Measurements from ENCODE around the gene SERPINE1. TPM values are rescaled to one million over a fixed set of nuclear protein-coding genes. Genes with fewer than 3 reads are reported as not detected.

Gene SERPINE1
- total and polyA plus RNA-seq, 2 experiments from 2014 or later, result 0.97 to 1.2 TPM

DNA sequence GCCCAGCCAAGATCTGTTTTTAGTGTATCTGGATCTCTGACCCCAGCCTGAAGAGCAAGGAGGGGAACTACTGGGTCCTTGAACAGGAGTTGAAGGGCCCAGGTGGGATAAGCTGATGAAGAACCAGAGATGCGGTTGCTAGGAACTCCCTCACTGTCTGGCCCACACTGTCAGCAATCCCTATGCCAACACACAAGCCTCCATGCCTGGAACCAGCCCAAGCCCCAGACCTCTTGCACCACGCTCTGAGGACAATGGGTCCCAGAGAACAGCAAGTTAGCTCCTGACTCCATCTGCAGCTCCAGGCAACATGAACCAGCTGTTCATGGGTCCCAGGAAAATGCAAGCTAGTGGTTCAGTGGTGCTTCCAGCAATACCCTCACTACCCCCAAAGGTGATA lies 50.7 kb downstream of the SERPINE1 start:
- Histone ChIP-seq H3K4me1 (ENCODE audit: insufficient read depth) (peaks cover 9% of the 10 kb centered on the region; the same call in 1 of the 2 replicates), H3K4me2 (no peak overlapping the region), H3K4me3 (no peak overlapping the region), H3F3A (replicated peaks; ENCODE audit: low read depth) (peaks cover 14% of the 10 kb centered on the region), H3K36me3 (ENCODE audit: insufficient read depth) (no peaks in the 10 kb centered on the region; the same call in 1 of the 2 replicates), H4K20me1 (replicated peaks; ENCODE audit: insufficient read depth) (no peaks in the 10 kb centered on the region), H3K27ac (ENCODE audit: low read depth) (no peak overlapping the region), H3K9me2 (ENCODE audit: insufficient read depth) (no peaks in the 10 kb centered on the region), H3K79me2 (replicated peaks; ENCODE audit: insufficient read depth) (no peaks in the 10 kb centered on the region), H2AFZ (no peak overlapping the region), H3K27me3 (ENCODE audit: insufficient read depth) (peaks cover 90% of the 10 kb centered on the region)
- no peaks in the 10 kb centered on the region for H3K36me3 Mint-ChIP-seq (ENCODE audit: low read depth)
- TF ChIP-seq POLR2AphosphoS5 (IDR thresholded peaks at IDR 0.05; ENCODE audit: low read depth) (no peak), ZNF331 (CRISPR knock-in tag; IDR thresholded peaks at IDR 0.05; ENCODE audit: low read depth) (no peak), EZH2 (IDR thresholded peaks at IDR 0.05; ENCODE audit: low read depth, unreplicated experiment) (no peak), JUNB (IDR thresholded peaks at IDR 0.05; ENCODE audit: unreplicated experiment) (no peak), STAT1 (IDR thresholded peaks at IDR 0.05; ENCODE audit: unreplicated experiment) (no peak), CREB1 (CRISPR knock-in tag; IDR thresholded peaks at IDR 0.05; ENCODE audit: low read depth) (no peak), EZH2phosphoT487 (IDR thresholded peaks at IDR 0.05; ENCODE audit: unreplicated experiment) (no peak), NANOG (IDR thresholded peaks at IDR 0.05; ENCODE audit: borderline replicate concordance) (no peak), ZNF114 (CRISPR knock-in tag; IDR thresholded peaks at IDR 0.05) (no peak)
- TF ChIP-seq, protein P1, sequence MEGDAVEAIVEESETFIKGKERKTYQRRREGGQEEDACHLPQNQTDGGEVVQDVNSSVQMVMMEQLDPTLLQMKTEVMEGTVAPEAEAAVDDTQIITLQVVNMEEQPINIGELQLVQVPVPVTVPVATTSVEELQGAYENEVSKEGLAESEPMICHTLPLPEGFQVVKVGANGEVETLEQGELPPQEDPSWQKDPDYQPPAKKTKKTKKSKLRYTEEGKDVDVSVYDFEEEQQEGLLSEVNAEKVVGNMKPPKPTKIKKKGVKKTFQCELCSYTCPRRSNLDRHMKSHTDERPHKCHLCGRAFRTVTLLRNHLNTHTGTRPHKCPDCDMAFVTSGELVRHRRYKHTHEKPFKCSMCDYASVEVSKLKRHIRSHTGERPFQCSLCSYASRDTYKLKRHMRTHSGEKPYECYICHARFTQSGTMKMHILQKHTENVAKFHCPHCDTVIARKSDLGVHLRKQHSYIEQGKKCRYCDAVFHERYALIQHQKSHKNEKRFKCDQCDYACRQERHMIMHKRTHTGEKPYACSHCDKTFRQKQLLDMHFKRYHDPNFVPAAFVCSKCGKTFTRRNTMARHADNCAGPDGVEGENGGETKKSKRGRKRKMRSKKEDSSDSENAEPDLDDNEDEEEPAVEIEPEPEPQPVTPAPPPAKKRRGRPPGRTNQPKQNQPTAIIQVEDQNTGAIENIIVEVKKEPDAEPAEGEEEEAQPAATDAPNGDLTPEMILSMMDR (conservative IDR thresholded peaks at IDR 0.05; ENCODE audit: low read depth in 2 of 2), result no peak
- TF ChIP-seq, protein P2, sequence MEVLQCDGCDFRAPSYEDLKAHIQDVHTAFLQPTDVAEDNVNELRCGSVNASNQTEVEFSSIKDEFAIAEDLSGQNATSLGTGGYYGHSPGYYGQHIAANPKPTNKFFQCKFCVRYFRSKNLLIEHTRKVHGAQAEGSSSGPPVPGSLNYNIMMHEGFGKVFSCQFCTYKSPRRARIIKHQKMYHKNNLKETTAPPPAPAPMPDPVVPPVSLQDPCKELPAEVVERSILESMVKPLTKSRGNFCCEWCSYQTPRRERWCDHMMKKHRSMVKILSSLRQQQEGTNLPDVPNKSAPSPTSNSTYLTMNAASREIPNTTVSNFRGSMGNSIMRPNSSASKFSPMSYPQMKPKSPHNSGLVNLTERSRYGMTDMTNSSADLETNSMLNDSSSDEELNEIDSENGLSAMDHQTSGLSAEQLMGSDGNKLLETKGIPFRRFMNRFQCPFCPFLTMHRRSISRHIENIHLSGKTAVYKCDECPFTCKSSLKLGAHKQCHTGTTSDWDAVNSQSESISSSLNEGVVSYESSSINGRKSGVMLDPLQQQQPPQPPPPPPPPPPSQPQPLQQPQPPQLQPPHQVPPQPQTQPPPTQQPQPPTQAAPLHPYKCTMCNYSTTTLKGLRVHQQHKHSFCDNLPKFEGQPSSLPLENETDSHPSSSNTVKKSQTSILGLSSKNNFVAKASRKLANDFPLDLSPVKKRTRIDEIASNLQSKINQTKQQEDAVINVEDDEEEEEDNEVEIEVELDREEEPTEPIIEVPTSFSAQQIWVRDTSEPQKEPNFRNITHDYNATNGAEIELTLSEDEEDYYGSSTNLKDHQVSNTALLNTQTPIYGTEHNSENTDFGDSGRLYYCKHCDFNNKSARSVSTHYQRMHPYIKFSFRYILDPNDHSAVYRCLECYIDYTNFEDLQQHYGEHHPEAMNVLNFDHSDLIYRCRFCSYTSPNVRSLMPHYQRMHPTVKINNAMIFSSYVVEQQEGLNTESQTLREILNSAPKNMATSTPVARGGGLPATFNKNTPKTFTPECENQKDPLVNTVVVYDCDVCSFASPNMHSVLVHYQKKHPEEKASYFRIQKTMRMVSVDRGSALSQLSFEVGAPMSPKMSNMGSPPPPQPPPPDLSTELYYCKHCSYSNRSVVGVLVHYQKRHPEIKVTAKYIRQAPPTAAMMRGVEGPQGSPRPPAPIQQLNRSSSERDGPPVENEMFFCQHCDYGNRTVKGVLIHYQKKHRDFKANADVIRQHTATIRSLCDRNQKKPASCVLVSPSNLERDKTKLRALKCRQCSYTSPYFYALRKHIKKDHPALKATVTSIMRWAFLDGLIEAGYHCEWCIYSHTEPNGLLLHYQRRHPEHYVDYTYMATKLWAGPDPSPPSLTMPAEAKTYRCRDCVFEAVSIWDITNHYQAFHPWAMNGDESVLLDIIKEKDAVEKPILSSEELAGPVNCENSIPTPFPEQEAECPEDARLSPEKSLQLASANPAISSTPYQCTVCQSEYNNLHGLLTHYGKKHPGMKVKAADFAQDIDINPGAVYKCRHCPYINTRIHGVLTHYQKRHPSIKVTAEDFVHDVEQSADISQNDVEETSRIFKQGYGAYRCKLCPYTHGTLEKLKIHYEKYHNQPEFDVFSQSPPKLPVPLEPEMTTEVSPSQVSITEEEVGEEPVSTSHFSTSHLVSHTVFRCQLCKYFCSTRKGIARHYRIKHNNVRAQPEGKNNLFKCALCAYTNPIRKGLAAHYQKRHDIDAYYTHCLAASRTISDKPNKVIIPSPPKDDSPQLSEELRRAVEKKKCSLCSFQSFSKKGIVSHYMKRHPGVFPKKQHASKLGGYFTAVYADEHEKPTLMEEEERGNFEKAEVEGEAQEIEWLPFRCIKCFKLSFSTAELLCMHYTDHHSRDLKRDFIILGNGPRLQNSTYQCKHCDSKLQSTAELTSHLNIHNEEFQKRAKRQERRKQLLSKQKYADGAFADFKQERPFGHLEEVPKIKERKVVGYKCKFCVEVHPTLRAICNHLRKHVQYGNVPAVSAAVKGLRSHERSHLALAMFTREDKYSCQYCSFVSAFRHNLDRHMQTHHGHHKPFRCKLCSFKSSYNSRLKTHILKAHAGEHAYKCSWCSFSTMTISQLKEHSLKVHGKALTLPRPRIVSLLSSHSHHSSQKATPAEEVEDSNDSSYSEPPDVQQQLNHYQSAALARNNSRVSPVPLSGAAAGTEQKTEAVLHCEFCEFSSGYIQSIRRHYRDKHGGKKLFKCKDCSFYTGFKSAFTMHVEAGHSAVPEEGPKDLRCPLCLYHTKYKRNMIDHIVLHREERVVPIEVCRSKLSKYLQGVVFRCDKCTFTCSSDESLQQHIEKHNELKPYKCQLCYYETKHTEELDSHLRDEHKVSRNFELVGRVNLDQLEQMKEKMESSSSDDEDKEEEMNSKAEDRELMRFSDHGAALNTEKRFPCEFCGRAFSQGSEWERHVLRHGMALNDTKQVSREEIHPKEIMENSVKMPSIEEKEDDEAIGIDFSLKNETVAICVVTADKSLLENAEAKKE (CRISPR knock-in tag; IDR thresholded peaks at IDR 0.05), result no peak
- TF ChIP-seq, protein P3, sequence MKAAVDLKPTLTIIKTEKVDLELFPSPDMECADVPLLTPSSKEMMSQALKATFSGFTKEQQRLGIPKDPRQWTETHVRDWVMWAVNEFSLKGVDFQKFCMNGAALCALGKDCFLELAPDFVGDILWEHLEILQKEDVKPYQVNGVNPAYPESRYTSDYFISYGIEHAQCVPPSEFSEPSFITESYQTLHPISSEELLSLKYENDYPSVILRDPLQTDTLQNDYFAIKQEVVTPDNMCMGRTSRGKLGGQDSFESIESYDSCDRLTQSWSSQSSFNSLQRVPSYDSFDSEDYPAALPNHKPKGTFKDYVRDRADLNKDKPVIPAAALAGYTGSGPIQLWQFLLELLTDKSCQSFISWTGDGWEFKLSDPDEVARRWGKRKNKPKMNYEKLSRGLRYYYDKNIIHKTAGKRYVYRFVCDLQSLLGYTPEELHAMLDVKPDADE (IDR thresholded peaks at IDR 0.05), result no peak
- TF ChIP-seq, protein P4, sequence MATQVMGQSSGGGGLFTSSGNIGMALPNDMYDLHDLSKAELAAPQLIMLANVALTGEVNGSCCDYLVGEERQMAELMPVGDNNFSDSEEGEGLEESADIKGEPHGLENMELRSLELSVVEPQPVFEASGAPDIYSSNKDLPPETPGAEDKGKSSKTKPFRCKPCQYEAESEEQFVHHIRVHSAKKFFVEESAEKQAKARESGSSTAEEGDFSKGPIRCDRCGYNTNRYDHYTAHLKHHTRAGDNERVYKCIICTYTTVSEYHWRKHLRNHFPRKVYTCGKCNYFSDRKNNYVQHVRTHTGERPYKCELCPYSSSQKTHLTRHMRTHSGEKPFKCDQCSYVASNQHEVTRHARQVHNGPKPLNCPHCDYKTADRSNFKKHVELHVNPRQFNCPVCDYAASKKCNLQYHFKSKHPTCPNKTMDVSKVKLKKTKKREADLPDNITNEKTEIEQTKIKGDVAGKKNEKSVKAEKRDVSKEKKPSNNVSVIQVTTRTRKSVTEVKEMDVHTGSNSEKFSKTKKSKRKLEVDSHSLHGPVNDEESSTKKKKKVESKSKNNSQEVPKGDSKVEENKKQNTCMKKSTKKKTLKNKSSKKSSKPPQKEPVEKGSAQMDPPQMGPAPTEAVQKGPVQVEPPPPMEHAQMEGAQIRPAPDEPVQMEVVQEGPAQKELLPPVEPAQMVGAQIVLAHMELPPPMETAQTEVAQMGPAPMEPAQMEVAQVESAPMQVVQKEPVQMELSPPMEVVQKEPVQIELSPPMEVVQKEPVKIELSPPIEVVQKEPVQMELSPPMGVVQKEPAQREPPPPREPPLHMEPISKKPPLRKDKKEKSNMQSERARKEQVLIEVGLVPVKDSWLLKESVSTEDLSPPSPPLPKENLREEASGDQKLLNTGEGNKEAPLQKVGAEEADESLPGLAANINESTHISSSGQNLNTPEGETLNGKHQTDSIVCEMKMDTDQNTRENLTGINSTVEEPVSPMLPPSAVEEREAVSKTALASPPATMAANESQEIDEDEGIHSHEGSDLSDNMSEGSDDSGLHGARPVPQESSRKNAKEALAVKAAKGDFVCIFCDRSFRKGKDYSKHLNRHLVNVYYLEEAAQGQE (IDR thresholded peaks at IDR 0.05; ENCODE audit: unreplicated experiment), result no peak
- ATAC-seq (no peak), DNase-seq (ENCODE audit: low spot score) (no peak)
- H3K27me3 Mint-ChIP-seq (ENCODE audit: insufficient read depth, low read depth, poor library complexity), result peaks cover 83% of the 10 kb centered on the region
- H3K4me1 Mint-ChIP-seq, result peaks cover 25% of the 10 kb centered on the region
- H3K27ac Mint-ChIP-seq, result no peak overlapping the region
- no peak overlapping the region for H3K4me3 Mint-ChIP-seq
- H3K9me3 Mint-ChIP-seq, result peaks cover 4% of the 10 kb centered on the region; the same call in 2 of the 3 replicates

Measured in GM23338 (cell line).